GM23338 (cell line): ENCODE measurements around the gene PPP5C. TPM values are rescaled to one million over a fixed set of nuclear protein-coding genes. Genes with fewer than 3 reads are reported as not detected.

ENCODE experiments used
- ATAC-seq: fragments of 200-7000 bp; cut with Tn5 transposase; 3 replicates; pipeline ENCODE4 v1.9.1; 2020
- DNase-seq: peaks from one replicate; pipeline ENCODE4 v3.0.0-alpha.2; 2015; ENCODE audit warnings: low spot score
- H2AFZ ChIP-seq: fragments of 200-600 bp; sonication (generic); 2 replicates; pipeline ENCODE4 v1.8.0; 2016; ENCODE audit warnings: antibody characterized with exemption, mild to moderate bottlenecking, moderate library complexity
- H3F3A ChIP-seq: fragments of 200-600 bp; sonication (generic); replicated peaks from 2 replicates; pipeline ENCODE4 v1.8.0; 2017; ENCODE audit warnings: antibody characterized with exemption, mixed run types, low read depth
- H3K27ac ChIP-seq: fragments of 200-600 bp; sonication (generic); 2 replicates; pipeline ENCODE4 v1.6.1; 2016; ENCODE audit warnings: low read depth
- H3K27me3 ChIP-seq: fragments of 200-600 bp; sonication (generic); 2 replicates; pipeline ENCODE4 v1.8.0; 2016; ENCODE audit warnings: mild to moderate bottlenecking, mixed run types, moderate library complexity; ENCODE audit not compliant: insufficient read depth
- H3K36me3 ChIP-seq: fragments of 200-600 bp; sonication (generic); 2 replicates; pipeline ENCODE4 v1.8.0; 2016; ENCODE audit warnings: mild to moderate bottlenecking; ENCODE audit not compliant: insufficient read depth
- H3K4me1 ChIP-seq: fragments of 200-600 bp; sonication (generic); 2 replicates; pipeline ENCODE4 v1.8.0; 2016; ENCODE audit warnings: mild to moderate bottlenecking, moderate library complexity; ENCODE audit not compliant: insufficient read depth
- H3K4me2 ChIP-seq: fragments of 200-600 bp; sonication (generic); 2 replicates; pipeline ENCODE4 v1.7.1; 2017; ENCODE audit warnings: mixed run types
- H3K4me3 ChIP-seq: fragments of 200-600 bp; sonication (generic); 2 replicates; pipeline ENCODE4 v1.6.1; 2016; ENCODE audit warnings: mixed run types
- H3K79me2 ChIP-seq: fragments of 200-600 bp; sonication (generic); replicated peaks from 2 replicates; pipeline ENCODE4 v1.8.0; 2017; ENCODE audit warnings: mild to moderate bottlenecking; ENCODE audit not compliant: insufficient read depth
- H3K9me2 ChIP-seq: fragments of 200-600 bp; sonication (generic); 2 replicates; pipeline ENCODE4 v1.8.0; 2017; ENCODE audit not compliant: insufficient read depth
- H4K20me1 ChIP-seq: fragments of 200-600 bp; sonication (generic); replicated peaks from 2 replicates; pipeline ENCODE4 v1.8.0; 2017; ENCODE audit warnings: mild to moderate bottlenecking; ENCODE audit not compliant: insufficient read depth
- H3K27ac Mint-ChIP-seq: 2 replicates; pipeline ENCODE4 v1.8.0; 2020; ENCODE audit warnings: inconsistent platforms, mild to moderate bottlenecking, moderate library complexity, mixed read lengths
- H3K27me3 Mint-ChIP-seq: 3 replicates; pipeline ENCODE4 v1.8.0; 2022; ENCODE audit warnings: low read depth, mild to moderate bottlenecking, moderate library complexity, mixed read lengths, inconsistent platforms; ENCODE audit not compliant: insufficient read depth, poor library complexity
- H3K36me3 Mint-ChIP-seq: 3 replicates; pipeline ENCODE4 v1.8.0; 2021; ENCODE audit warnings: low read depth, mild to moderate bottlenecking, inconsistent platforms, moderate library complexity, mixed read lengths
- H3K4me1 Mint-ChIP-seq: 3 replicates; pipeline ENCODE4 v1.8.0; 2020; ENCODE audit warnings: mild to moderate bottlenecking, inconsistent platforms, mixed read lengths
- H3K4me3 Mint-ChIP-seq: 3 replicates; pipeline ENCODE4 v1.8.0; 2021; ENCODE audit warnings: moderate library complexity, mild to moderate bottlenecking, inconsistent platforms, mixed read lengths
- H3K9me3 Mint-ChIP-seq: 3 replicates; pipeline ENCODE4 v1.8.0; 2020; ENCODE audit warnings: moderate library complexity, mild to moderate bottlenecking, inconsistent platforms, mixed read lengths
- CREB1 ChIP-seq: fragments of 250-450 bp; sonication (Bioruptor Pico); IDR thresholded peaks from 2 replicates; pipeline ENCODE4 v1.5.0; 2020; ENCODE audit warnings: low read depth, mild to moderate bottlenecking, moderate library complexity
- JUNB ChIP-seq: IDR thresholded peaks from one replicate; pipeline ENCODE4 v1.6.1; 2016; ENCODE audit warnings: antibody characterized with exemption; ENCODE audit not compliant: unreplicated experiment
- NANOG ChIP-seq: IDR thresholded peaks from 2 replicates; pipeline ENCODE4 v1.6.1; 2016; ENCODE audit warnings: antibody characterized with exemption, borderline replicate concordance
- POLR2AphosphoS5 ChIP-seq: IDR thresholded peaks from 2 replicates; pipeline ENCODE4 v1.6.1; 2016; ENCODE audit warnings: antibody characterized with exemption, low read depth
- STAT1 ChIP-seq: IDR thresholded peaks from one replicate; pipeline ENCODE4 v1.6.1; 2016; ENCODE audit warnings: antibody characterized with exemption; ENCODE audit not compliant: unreplicated experiment
- ZNF114 ChIP-seq: fragments of 250-450 bp; sonication (Bioruptor Pico); IDR thresholded peaks from 2 replicates; pipeline ENCODE4 v1.5.0; 2020; ENCODE audit warnings: mild to moderate bottlenecking, moderate library complexity
- ZNF331 ChIP-seq: fragments of 250-450 bp; sonication (Bioruptor Pico); IDR thresholded peaks from 2 replicates; pipeline ENCODE4 v1.5.0; 2020; ENCODE audit warnings: low read depth, mild to moderate bottlenecking, moderate library complexity
- polyA plus RNA-seq: library from polyadenylated mRNA; unstranded; fragments of >200 nt; fragmentation: Nextera tagmentation; extraction: Ambion mirVana; gene quantifications from 2 replicates; pipeline ENCODE4 v1.2.1, GENCODE V29; 2016
- total RNA-seq: library from RNA; depleted of rRNA; stranded (reverse); fragments of >200 nt; shearing (Covaris generic); gene quantifications from 2 replicates; pipeline ENCODE4 v1.2.3, GENCODE V29; 2014
- TF ChIP-seq, protein P1 (sequence below): IDR thresholded peaks from one replicate; pipeline ENCODE4 v1.6.1; 2018; ENCODE audit warnings: antibody characterized with exemption; ENCODE audit not compliant: unreplicated experiment
- TF ChIP-seq, protein P2 (sequence below): IDR thresholded peaks from 2 replicates; pipeline ENCODE4 v1.6.1; 2016; ENCODE audit warnings: antibody characterized with exemption
- TF ChIP-seq, protein P3 (sequence below), 2 experiments: fragments of 200-600 bp in 1 of 2; sonication (generic) in 1 of 2; conservative IDR thresholded peaks; 2 replicates each; pipeline versions ENCODE4 v1.5.1 to v1.6.1; 2016 to 2017; ENCODE audit warnings: antibody characterized with exemption in 2 of 2, low read depth in 2 of 2, mild to moderate bottlenecking in 2 of 2, moderate library complexity in 1 of 2

The PPP5C gene
- total and polyA plus RNA-seq, 2 experiments from 2014 or later = 51.6 to 123 TPM

DNA sequence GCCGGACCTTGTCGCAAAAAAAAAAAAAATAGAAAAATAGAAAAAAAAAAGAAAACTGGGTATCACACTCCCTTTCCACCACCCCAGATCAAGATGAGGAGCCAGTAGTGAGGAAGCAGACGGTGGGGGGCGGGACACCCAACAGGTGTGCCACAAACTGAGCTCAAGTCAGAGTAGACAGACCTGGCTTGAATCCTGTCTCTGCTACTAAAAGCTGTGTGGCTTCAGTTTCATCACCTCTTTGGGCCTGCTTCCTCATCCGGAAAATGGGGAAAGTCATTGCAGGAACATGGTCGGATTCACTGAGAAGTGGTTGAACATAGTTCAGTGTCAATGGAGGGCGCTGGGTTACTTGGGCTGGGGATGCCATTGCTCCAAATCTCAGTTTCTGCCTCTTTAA, 47.2 kb upstream of the PPP5C start:
- peak overlapping the region; percentile 26; the same call in 1 of the 2 replicates for H3K4me2 ChIP-seq

More for the DNA sequence above, 47.2 kb upstream of the PPP5C start:
- H3K9me3 Mint-ChIP-seq = no peaks in the 10 kb centered on the region
- Histone ChIP-seq H3K27me3 (no peaks in the 10 kb centered on the region), H3K79me2 (peaks cover 6% of the 10 kb centered on the region; the same call in 1 of the 2 replicates), H3K4me3 (no peak overlapping the region), H3K36me3 (no peaks in the 10 kb centered on the region), H3K9me2 (no peaks in the 10 kb centered on the region), H3K4me1 (peaks cover 54% of the 10 kb centered on the region), H3F3A (peaks cover 25% of the 10 kb centered on the region), H2AFZ (no peak overlapping the region), H4K20me1 (0 out of 2 replicates have a peak, but pooled peaks cover 7% of the 10 kb centered on the region), H3K27ac (no peak overlapping the region)
- TF ChIP-seq, protein P1, sequence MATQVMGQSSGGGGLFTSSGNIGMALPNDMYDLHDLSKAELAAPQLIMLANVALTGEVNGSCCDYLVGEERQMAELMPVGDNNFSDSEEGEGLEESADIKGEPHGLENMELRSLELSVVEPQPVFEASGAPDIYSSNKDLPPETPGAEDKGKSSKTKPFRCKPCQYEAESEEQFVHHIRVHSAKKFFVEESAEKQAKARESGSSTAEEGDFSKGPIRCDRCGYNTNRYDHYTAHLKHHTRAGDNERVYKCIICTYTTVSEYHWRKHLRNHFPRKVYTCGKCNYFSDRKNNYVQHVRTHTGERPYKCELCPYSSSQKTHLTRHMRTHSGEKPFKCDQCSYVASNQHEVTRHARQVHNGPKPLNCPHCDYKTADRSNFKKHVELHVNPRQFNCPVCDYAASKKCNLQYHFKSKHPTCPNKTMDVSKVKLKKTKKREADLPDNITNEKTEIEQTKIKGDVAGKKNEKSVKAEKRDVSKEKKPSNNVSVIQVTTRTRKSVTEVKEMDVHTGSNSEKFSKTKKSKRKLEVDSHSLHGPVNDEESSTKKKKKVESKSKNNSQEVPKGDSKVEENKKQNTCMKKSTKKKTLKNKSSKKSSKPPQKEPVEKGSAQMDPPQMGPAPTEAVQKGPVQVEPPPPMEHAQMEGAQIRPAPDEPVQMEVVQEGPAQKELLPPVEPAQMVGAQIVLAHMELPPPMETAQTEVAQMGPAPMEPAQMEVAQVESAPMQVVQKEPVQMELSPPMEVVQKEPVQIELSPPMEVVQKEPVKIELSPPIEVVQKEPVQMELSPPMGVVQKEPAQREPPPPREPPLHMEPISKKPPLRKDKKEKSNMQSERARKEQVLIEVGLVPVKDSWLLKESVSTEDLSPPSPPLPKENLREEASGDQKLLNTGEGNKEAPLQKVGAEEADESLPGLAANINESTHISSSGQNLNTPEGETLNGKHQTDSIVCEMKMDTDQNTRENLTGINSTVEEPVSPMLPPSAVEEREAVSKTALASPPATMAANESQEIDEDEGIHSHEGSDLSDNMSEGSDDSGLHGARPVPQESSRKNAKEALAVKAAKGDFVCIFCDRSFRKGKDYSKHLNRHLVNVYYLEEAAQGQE = no peak
- TF ChIP-seq STAT1 = no peak
- TF ChIP-seq JUNB = no peak
- no peak for TF ChIP-seq ZNF114 (CRISPR knock-in tag)
- TF ChIP-seq NANOG = no peak
- TF ChIP-seq, protein P2, sequence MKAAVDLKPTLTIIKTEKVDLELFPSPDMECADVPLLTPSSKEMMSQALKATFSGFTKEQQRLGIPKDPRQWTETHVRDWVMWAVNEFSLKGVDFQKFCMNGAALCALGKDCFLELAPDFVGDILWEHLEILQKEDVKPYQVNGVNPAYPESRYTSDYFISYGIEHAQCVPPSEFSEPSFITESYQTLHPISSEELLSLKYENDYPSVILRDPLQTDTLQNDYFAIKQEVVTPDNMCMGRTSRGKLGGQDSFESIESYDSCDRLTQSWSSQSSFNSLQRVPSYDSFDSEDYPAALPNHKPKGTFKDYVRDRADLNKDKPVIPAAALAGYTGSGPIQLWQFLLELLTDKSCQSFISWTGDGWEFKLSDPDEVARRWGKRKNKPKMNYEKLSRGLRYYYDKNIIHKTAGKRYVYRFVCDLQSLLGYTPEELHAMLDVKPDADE = no peak
- no peak for TF ChIP-seq ZNF331 (CRISPR knock-in tag)
- no peak for TF ChIP-seq POLR2AphosphoS5
- no peak for TF ChIP-seq CREB1 (CRISPR knock-in tag)
- TF ChIP-seq, protein P3, sequence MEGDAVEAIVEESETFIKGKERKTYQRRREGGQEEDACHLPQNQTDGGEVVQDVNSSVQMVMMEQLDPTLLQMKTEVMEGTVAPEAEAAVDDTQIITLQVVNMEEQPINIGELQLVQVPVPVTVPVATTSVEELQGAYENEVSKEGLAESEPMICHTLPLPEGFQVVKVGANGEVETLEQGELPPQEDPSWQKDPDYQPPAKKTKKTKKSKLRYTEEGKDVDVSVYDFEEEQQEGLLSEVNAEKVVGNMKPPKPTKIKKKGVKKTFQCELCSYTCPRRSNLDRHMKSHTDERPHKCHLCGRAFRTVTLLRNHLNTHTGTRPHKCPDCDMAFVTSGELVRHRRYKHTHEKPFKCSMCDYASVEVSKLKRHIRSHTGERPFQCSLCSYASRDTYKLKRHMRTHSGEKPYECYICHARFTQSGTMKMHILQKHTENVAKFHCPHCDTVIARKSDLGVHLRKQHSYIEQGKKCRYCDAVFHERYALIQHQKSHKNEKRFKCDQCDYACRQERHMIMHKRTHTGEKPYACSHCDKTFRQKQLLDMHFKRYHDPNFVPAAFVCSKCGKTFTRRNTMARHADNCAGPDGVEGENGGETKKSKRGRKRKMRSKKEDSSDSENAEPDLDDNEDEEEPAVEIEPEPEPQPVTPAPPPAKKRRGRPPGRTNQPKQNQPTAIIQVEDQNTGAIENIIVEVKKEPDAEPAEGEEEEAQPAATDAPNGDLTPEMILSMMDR (conservative IDR thresholded peaks at IDR 0.05; ENCODE audit: low read depth in 2 of 2) = no peak
- ATAC-seq = no peak
- peaks cover 14% of the 10 kb centered on the region for H3K36me3 Mint-ChIP-seq
- H3K4me3 Mint-ChIP-seq = no peak overlapping the region
- peak overlapping the region; percentile 48 for H3K27ac Mint-ChIP-seq
- DNase-seq = no peak
- peaks cover 41% of the 10 kb centered on the region for H3K4me1 Mint-ChIP-seq
- H3K27me3 Mint-ChIP-seq = peaks cover 12% of the 10 kb centered on the region
